Islet of Langerhans (tissue), 1 donor: ENCODE data around the gene ARID5B.
"Not testable (repeated sequence)": the region's sequence is repeated elsewhere in the genome, so short reads cannot be mapped to it uniquely, and the experiment has no call there.

Experiments used
- FAIRE-seq: peaks from one replicate; lab custom pipeline; 2011; peaks lifted over from hg19 to GRCh38; lab: Jason Lieb, UNC

Gene ARID5B

GRCh38 chr10:61900829-61901792 is at the start of gene ARID5B:
Gene ARID5B (plus strand): TSS chr10:61901699. CDS start chr10:61901710, 11 bp downstream.
- peak; percentile 24 for FAIRE-seq

GRCh38 chr10:61852261-61852660 is 49.2 kb upstream of the ARID5B start:
- FAIRE-seq = no peak

- FAIRE-seq = no peak
These were observed 45.7 kb upstream of the ARID5B start for GRCh38 chr10:61855771-61856170.

GRCh38 chr10:61857746-61858145 is 43.8 kb upstream of the ARID5B start:
- no peak for FAIRE-seq

GRCh38 chr10:61859786-61860185 is 41.7 kb upstream of the ARID5B start:
- no peak for FAIRE-seq

GRCh38 chr10:61860964-61861758 is 40.3 kb upstream of the ARID5B start:
- FAIRE-seq = no peak

GRCh38 chr10:61863981-61864380 is 37.5 kb upstream of the ARID5B start:
- no peak for FAIRE-seq

- FAIRE-seq = no peak
These were observed 34.7 kb upstream of the ARID5B start for GRCh38 chr10:61866700-61867368.

GRCh38 chr10:61867374-61867773 is 34.1 kb upstream of the ARID5B start:
- not testable (repeated sequence) for FAIRE-seq

GRCh38 chr10:61867817-61868216 is 33.7 kb upstream of the ARID5B start:
- FAIRE-seq = not testable (repeated sequence)

GRCh38 chr10:61869041-61869675 is 32.3 kb upstream of the ARID5B start:
- no peak for FAIRE-seq

- FAIRE-seq = no peak
These were observed 31.5 kb upstream of the ARID5B start for GRCh38 chr10:61869774-61870525.

- no peak for FAIRE-seq
These were observed 31.0 kb upstream of the ARID5B start for GRCh38 chr10:61870526-61870895.

GRCh38 chr10:61871487-61871886 is 30.0 kb upstream of the ARID5B start:
- FAIRE-seq = no peak

GRCh38 chr10:61877887-61878739 is 23.4 kb upstream of the ARID5B start:
- FAIRE-seq = no peak

GRCh38 chr10:61878740-61879068 is 22.8 kb upstream of the ARID5B start:
- no peak for FAIRE-seq

- FAIRE-seq = no peak
These were observed 18.7 kb upstream of the ARID5B start for GRCh38 chr10:61882621-61883370.

GRCh38 chr10:61883371-61884025 is 18.0 kb upstream of the ARID5B start:
- no peak for FAIRE-seq

GRCh38 chr10:61887772-61888171 is 13.7 kb upstream of the ARID5B start:
- no peak for FAIRE-seq
